Tibial artery (tissue), 4 donors: ENCODE measurements around the gene RABGAP1L.
"Not testable (repeated sequence)": the region's sequence is repeated elsewhere in the genome, so short reads cannot be mapped to it uniquely, and the experiment has no call there.

Experiments
- DNase-seq, 2 donors: peaks; one replicate each; pipeline ENCODE4 v3.0.0-alpha.2; 2019
- H3K27ac ChIP-seq, 2 donors: fragments of 200-600 bp; sonication (generic) in 1 of 2; 1 replicate in 1 of 2; 2 replicates in 1 of 2; pipeline ENCODE4 v1.5.1; 2018 to 2019; ENCODE audit warnings: mild to moderate bottlenecking in 1 of 2
- H3K27me3 ChIP-seq, 2 donors: fragments of 200-600 bp; sonication (generic) in 1 of 2; one replicate each; pipeline versions ENCODE4 v1.5.1 to v1.6.0; 2016 to 2019
- H3K36me3 ChIP-seq, 3 donors: fragments of 200-600 bp; sonication (generic) in 2 of 3; one replicate each; pipeline ENCODE4 v1.5.1; 2016 to 2019; ENCODE audit warnings: mild to moderate bottlenecking in 2 of 3
- H3K4me1 ChIP-seq, 4 donors: fragments of 200-600 bp; sonication (generic) in 2 of 4; 1 replicate in 3 of 4; 2 replicates in 1 of 4; pipeline ENCODE4 v1.5.1; 2016 to 2019
- H3K4me3 ChIP-seq, 2 donors: fragments of 200-600 bp; sonication (generic) in 1 of 2; 1 replicate in 1 of 2; 2 replicates in 1 of 2; pipeline ENCODE4 v1.5.1; 2018 to 2019; ENCODE audit warnings: mild to moderate bottlenecking in 2 of 2
- H3K9me3 ChIP-seq, 3 donors: fragments of 200-600 bp; sonication (generic) in 1 of 3; one replicate each; pipeline ENCODE4 v1.5.1; 2016 to 2019
- CTCF ChIP-seq, 2 experiments: fragments of 200-600 bp in 1 of 2; fragments of 450-650 bp in 1 of 2; IDR thresholded peaks; one replicate each; pipeline ENCODE4 v1.5.1; 2017 to 2019; ENCODE audit warnings: antibody characterized with exemption in 2 of 2, mild to moderate bottlenecking in 1 of 2, moderate library complexity in 1 of 2
- intact Hi-C: fragments of 100-400 bp; cut with DNase I; formaldehyde crosslinking; loops from one replicate; pipeline ENCODE4 v1.15.0; 2023; ENCODE audit warnings: low total_unique reads

The RABGAP1L gene

GRCh38 chr1:174569240-174569639 lies 409.9 kb downstream of the RABGAP1L start:
- no peak for TF ChIP-seq CTCF (IDR thresholded peaks at IDR 0.05)
- Histone ChIP-seq H3K27me3 (no peaks in the 10 kb centered on the region), H3K4me1 (no peaks in the 10 kb centered on the region), H3K36me3 (no peaks in the 10 kb centered on the region), H3K9me3 (no peaks in the 10 kb centered on the region), H3K4me3 (no peak overlapping the region), H3K27ac (no peak overlapping the region)
- intact Hi-C loops = no loop called here
- DNase-seq = no peak

- peaks cover 0 to 14% (median 2%) of the 10 kb centered on the region in 3 donors for H3K9me3 ChIP-seq
- no peaks in the 10 kb centered on the region for H3K4me1 ChIP-seq
- no peak for TF ChIP-seq CTCF (IDR thresholded peaks at IDR 0.05)
- peaks cover 0 to 8% (median 0%) of the 10 kb centered on the region in 3 donors for H3K36me3 ChIP-seq
- no peak for DNase-seq
- intact Hi-C loops = no loop called here
- H3K4me3 ChIP-seq = no peak overlapping the region
- no peaks in the 10 kb centered on the region for H3K27me3 ChIP-seq
- no peak overlapping the region for H3K27ac ChIP-seq
Observed at GRCh38 chr1:174572771-174573170, 413.5 kb downstream of the RABGAP1L start.

GRCh38 chr1:174576120-174576519 lies 416.8 kb downstream of the RABGAP1L start:
- H3K9me3 ChIP-seq = peaks cover 0 to 14% (median 2%) of the 10 kb centered on the region in 3 donors
- H3K4me3 ChIP-seq, H3K4me1 ChIP-seq, H3K27ac ChIP-seq, DNase-seq, intact Hi-C loops, H3K36me3 ChIP-seq, H3K27me3 ChIP-seq: not testable (repeated sequence)

- TF ChIP-seq CTCF (IDR thresholded peaks at IDR 0.05) = no peak
- peaks cover 0 to 14% (median 2%) of the 10 kb centered on the region in 3 donors for H3K9me3 ChIP-seq
- H3K27ac ChIP-seq = no peak overlapping the region
- no peaks in the 10 kb centered on the region for H3K4me1 ChIP-seq
- no peak overlapping the region for H3K4me3 ChIP-seq
- DNase-seq = no peak
- intact Hi-C loops = no loop called here
- peaks cover 0 to 8% (median 0%) of the 10 kb centered on the region in 3 donors for H3K36me3 ChIP-seq
- H3K27me3 ChIP-seq = no peaks in the 10 kb centered on the region
Observed at GRCh38 chr1:174577681-174578080, 418.4 kb downstream of the RABGAP1L start.

- intact Hi-C loops = no loop called here
- Histone ChIP-seq H3K36me3 (peaks cover 0 to 3% (median 0%) of the 10 kb centered on the region in 3 donors), H3K4me1 (no peaks in the 10 kb centered on the region), H3K27ac (no peak overlapping the region), H3K27me3 (no peaks in the 10 kb centered on the region), H3K9me3 (peaks cover 0 to 5% (median 0%) of the 10 kb centered on the region in 3 donors), H3K4me3 (no peak overlapping the region)
- no peak for TF ChIP-seq CTCF (IDR thresholded peaks at IDR 0.05)
- DNase-seq = no peak
Observed at GRCh38 chr1:174580801-174581200, 421.5 kb downstream of the RABGAP1L start.

- Histone ChIP-seq H3K27me3 (no peaks in the 10 kb centered on the region), H3K27ac (no peak overlapping the region), H3K4me3 (no peak overlapping the region), H3K36me3 (peaks cover 0 to 18% (median 0%) of the 10 kb centered on the region in 3 donors), H3K9me3 (peaks cover 0 to 16% (median 0%) of the 10 kb centered on the region in 3 donors), H3K4me1 (no peaks in the 10 kb centered on the region)
- DNase-seq = no peak
- TF ChIP-seq CTCF (IDR thresholded peaks at IDR 0.05) = no peak
- intact Hi-C loops = no loop called here
Observed at GRCh38 chr1:174583316-174583715, 424.0 kb downstream of the RABGAP1L start.
